Hypothalamus (tissue), 51 donors: ENCODE measurements around the gene GOLT1A.

Experiments used
- DNase-seq, 51 donors: peaks; one replicate each; lab custom pipeline; 2025; lab: John Stamatoyannopoulos, UW

The GOLT1A gene, protein sequence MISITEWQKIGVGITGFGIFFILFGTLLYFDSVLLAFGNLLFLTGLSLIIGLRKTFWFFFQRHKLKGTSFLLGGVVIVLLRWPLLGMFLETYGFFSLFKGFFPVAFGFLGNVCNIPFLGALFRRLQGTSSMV

GRCh38 chr1:204213668-204214662 is at the start of gene GOLT1A:
Gene GOLT1A (minus strand): TSS chr1:204213988. CDS start chr1:204213906, 82 bp downstream.
- DNase-seq, result peak in 36 of 51 donors; percentile 20 to 74 (median 49)

GRCh38 chr1:204263254-204263910 is 49.6 kb upstream of the GOLT1A start:
- DNase-seq, result peak in 8 of 51 donors; percentile 38 to 72 (median 54)

- peak in 19 of 51 donors; percentile 17 to 61 (median 43) for DNase-seq
Observed at GRCh38 chr1:204262506-204263253, 48.9 kb upstream of the GOLT1A start.

DNA sequence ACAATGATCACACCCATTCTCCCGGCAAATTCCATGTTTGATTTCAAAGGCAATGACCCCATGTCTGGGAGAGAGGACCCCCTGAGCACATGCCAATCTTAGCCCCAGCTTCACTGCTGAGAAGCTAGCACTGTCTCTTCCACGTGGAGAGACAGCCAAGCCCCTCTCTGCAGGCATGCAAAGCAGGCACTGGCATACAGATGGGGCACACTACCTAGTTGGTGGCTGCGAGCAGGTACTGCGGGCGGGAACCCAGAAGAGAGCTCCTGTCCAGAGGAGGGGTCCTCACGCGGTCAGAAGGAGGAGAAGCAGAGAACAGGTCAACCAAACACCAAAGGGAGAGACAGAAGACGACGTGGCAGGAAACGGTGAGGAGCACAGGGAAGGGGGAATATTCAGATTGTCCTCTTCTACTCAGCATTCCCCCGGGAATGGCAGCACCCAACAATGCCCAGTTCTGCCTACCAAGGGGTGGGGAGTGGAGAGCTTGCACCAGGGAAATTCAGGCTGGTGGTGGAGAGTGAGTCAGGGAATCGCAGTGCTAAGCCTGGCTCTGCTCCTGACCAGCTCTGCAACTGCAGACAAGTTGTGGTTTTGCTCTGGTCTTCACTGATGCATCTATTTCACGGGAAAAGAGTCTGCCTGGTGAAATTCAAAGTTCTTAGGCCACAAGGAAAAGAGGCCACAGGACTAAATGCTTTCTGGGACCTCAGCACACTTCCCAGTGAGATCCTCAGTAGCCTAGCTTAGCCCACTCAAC is 48.1 kb upstream of the GOLT1A start:
- no peak for DNase-seq

DNA sequence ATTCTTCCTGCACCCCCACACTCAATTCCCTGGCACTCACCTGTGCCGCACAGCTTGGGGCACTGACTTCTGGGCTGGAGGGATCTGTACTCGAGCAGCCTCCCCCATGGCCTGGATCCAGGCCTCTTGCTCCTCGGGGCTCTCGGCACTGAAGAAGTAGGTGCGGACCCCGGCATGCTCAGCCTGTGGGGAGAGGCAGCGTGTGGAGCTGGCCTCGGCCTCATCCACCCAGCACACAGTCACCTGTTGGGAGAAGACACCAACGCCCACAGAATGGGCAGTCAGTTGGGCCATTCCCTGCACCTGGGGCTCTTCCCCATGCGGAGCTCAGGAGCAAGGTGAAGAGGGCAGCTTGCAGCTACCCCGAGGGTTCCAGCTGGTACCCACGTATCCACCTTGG is 47.5 kb upstream of the GOLT1A start:
- no peak for DNase-seq

DNA sequence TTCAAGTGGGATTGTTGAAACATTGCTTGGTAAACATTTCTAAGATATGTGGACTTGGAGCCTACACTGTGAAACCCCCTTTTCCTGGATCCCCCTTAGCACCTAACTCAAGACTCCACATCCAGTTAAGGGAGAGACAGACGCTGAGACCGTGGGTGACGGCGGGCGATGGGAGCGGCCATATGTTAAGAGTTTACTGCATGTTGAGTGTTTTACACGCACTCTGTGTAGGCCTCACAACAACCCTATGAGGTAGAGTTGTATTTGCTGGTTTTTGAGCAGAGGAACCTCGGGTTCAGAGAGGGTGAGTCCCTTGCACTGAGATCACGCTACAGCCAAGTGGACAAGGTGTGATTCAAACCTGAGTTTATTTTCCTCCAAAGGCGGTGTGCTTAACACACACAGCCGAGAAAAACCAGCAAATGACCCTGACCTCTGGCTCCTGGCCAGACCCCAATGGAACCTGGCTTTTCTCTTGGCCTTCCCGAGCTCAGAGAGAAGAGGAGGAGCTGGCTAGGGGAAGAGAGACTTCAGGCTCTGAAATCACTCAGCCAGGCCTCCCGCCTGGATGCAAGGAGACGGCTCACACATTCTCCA is 46.9 kb upstream of the GOLT1A start:
- DNase-seq, result no peak

DNA sequence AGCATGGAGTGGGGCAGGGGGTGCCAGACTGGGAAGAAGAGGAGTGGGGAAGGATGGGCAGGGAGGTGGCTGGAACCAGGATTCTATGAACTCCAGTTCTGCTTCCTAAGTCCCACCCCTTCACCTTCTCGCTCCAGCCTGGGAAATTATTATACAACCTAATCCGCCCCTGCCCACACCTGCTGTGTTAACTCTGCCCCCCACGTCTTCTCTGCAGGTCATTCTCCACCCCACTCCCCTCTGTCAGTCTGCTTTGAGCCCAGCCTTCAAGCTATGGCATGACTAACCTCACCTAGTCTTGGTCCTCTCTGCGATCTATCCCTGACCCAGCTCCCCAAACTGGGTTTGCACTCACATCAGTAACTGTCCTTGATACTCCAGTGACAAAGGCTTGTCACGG is 46.0 kb upstream of the GOLT1A start:
- DNase-seq, result no peak

DNA sequence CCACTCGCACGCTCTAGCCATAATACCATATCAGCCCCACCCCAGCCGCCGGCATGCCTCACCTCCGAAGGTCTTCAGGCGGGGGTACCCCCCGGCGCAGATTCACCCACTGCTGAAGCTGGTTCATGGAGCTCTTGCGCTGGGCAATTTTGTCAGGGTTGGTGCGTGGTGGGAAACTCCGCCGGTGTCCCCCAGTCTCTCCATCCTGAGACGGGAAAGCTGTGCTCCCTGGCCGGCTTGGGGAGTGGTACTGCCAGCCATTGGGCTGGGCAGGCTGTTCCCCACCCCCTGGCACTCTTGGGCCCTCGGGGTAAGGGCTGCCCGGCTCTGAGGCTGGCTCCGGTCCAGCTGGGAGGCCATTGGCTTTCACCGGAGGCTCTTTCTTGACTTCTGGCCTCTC is 45.4 kb upstream of the GOLT1A start:
- DNase-seq, result no peak

GRCh38 chr1:204258213-204259115 is 44.7 kb upstream of the GOLT1A start:
- DNase-seq, result peak in 37 of 51 donors; percentile 15 to 78 (median 53)

DNA sequence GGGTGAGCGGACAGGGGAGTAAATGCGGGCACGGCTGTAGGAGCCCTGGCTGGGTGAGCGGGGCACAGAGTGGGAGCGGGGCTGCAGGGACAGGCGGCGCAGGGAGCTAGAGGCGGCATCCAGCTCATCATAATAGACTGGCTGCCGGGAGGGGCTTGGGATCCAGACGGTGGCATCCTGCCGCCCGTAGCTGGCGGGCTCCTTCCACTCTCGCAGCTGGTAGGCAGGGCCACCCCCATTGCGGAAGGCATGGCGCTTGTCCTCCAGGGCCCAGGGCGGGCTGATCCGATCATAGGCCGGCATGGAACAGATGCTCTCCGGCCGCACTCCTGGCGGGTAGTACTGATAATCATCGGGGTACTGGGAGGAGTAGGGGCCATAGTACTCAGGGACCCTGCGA is 43.7 kb upstream of the GOLT1A start:
- peak in 12 of 51 donors; percentile 17 to 65 (median 31) for DNase-seq

DNA sequence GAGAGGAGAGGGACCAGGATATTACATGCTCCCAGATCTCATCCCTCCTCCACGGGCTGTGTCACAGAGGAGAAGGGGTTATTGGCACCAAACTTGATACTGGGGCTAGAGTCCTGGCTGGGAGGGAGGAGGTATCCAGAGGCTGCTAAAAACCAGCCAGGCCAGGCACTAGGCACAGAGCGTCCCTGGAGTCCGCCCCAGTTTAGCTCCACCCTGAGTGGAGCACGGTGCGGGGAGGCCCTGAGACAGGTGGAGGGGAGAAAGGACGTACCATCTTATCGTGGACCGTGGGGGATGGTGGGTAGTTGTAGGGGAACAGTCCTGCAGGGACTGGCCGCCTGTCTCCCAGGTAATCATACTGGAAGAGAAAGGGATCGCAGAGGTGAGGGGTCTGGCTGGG is 42.7 kb upstream of the GOLT1A start:
- DNase-seq, result no peak

- no peak for DNase-seq
Observed at GRCh38 chr1:204255966-204256365, 42.2 kb upstream of the GOLT1A start.

DNA sequence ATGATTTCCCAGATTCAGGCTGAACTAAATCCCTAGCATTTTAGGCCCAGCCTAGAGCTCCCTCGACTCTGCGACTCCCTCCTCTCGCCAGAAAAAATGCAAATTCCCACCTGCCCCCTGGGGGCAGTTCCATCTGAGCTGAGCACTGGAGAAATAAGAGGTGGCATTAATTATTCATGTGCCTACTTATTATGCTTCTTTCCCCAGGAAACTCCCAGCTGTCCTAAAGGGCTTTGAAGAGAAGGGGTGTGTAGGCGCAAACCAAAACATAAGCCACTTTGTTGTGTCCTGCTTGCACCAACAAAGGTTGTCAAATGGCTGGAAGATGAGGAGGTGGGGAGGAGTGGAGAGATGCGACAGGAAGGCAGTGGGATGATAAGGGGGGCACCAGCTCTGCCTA is 41.4 kb upstream of the GOLT1A start:
- peak in 1 of 51 donors; percentile 16 for DNase-seq

DNA sequence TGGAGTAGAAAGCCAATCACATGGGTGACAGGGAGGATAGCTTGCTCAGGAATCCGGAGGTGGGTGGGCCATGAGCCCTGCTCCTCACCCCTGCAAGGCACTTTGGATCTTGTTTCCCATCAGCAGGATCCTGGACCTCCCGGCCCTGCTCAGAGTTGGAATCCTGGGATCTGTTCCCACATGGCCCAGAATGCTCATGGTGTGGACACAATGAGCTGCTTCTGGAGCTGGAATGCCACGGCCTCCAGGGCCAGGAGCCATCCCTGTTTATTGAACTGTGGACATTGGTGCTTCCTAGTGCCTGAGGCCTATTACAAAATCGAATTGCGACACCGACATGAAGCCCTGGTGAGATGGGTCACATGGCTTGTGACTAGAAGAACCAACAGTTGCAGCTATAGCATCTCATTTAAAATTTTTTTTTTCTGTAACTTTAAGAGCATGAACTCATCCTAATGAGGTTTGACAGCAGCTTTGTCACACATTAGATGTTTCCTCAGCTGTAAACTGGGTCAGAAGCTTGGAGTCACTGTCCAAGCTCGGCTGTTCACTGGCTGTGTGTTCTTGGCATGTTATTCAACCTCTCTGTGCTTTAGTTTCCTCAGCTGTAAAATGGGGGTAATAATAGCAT is 40.4 kb upstream of the GOLT1A start:
- peak in 2 of 51 donors; percentile 22 to 36 for DNase-seq

DNA sequence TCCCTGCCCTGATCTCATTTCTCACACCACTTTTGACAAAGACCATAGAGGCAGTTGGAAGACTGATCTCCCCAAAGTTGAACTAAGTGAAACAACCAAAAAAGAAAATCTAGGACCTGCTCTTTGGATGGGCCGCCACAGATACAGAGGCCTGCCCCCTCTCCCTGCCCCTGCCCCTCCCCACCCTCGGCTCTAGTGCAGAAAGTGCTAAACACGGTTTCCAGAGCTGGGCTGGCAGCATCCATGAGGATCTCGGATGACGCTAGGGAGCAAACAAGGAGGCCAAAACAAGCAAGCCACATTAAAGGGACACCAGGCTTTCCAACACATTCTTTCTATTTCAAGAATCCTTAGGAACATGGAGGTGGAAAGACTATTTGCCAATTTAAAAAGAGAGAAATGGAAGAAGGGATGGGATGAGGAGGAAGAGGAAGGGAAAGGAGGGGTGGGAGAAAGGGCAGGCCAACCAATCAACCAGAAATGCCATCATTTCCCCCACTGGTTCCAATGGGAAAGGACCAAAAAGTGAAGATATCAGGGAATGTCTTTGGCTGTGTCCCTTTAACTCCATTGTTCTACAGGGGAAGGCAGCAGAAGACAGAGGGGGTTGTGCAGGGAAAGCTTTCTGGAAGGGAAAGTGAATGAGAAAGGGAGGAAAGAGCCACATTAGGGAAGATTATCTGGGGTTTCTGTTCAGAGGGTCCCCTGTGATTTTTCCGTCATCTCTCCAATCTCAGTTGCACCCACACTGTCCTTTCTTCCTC is 38.3 kb upstream of the GOLT1A start:
- DNase-seq, result no peak

- no peak for DNase-seq
Observed at GRCh38 chr1:204251286-204251685, 37.5 kb upstream of the GOLT1A start.

DNA sequence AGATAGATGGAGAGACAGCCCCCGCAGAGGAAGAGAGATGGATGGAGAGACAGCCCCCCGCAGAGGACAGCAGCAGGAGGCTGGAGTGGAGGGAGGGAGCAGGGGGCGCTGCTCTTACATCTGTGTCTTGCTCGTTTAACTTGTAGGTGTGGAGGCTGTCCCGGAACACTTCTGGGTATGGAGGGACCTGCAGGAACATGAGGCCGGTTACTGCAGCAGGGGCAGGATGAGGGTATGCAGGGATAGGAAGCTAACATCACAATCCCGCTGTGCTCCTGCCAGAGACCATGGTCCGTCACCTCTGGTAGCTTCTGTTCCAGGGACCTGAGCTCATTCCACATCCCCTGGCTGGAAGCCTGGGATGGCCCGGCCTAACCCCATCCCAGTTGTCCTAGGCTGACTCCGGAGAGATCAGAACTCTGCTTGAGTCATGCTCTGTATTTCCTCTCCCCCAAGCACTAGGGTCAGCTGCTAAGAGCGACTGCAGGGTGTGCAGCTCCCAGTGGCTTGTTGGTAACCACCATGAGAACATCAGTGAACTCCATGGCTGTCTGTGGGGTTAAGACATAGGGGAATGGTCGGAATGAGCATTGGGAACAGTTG is 36.7 kb upstream of the GOLT1A start:
- DNase-seq, result no peak
